CD4-positive, alpha-beta T cell (primary cell): ENCODE measurements around the gene MAST4. TPM values are rescaled to one million over a fixed set of nuclear protein-coding genes. Genes with fewer than 3 reads are reported as not detected.

Experiments
- ATAC-seq: fragments of 200-7000 bp; cut with Tn5 transposase; one replicate; pipeline ENCODE4 v1.10.0; 2022; ENCODE audit warnings: mild to moderate bottlenecking; ENCODE audit not compliant: poor library complexity
- CTCF ChIA-PET: fragments of 350-600 bp; sonication (Branson Sonifier 250); formaldehyde crosslinking; loops from one replicate; lab custom pipeline; 2021; ENCODE audit warnings: antibody characterized with exemption, inconsistent platforms; lab: Charles Lee
- POLR2A ChIA-PET: fragments of 350-600 bp; sonication (Branson Sonifier 250); formaldehyde crosslinking; loops from one replicate; lab custom pipeline; 2021; ENCODE audit warnings: antibody characterized with exemption, inconsistent platforms; lab: Charles Lee
- DNase-seq, 14 experiments: peaks; one replicate each; pipeline ENCODE4 v3.0.0-alpha.2; 2013 to 2020; ENCODE audit warnings: mixed read lengths in 2 of 14
- H3K27ac ChIP-seq, 2 donors: one replicate each; pipeline versions ENCODE4 v1.5.1 to v1.7.0; 2013; ENCODE audit warnings: low read length in 2 of 2, low read depth in 1 of 2, mild to moderate bottlenecking in 1 of 2
- H3K27me3 ChIP-seq, 2 experiments: 1 replicate in 1 of 2; 2 replicates in 1 of 2; pipeline versions ENCODE4 v1.6.1 to v1.7.0; 2013; ENCODE audit warnings: low read length in 2 of 2, control low read depth in 1 of 2, mild to moderate bottlenecking in 1 of 2, moderate library complexity in 1 of 2; ENCODE audit not compliant: insufficient read depth in 2 of 2, control insufficient read depth in 1 of 2
- H3K36me3 ChIP-seq: one replicate; pipeline ENCODE4 v1.6.1; 2013; ENCODE audit warnings: low read length, control low read depth; ENCODE audit not compliant: insufficient read depth
- H3K4me1 ChIP-seq: one replicate; pipeline ENCODE4 v1.6.1; 2013; ENCODE audit warnings: low read length, control low read depth; ENCODE audit not compliant: insufficient read depth
- H3K4me3 ChIP-seq: one replicate; pipeline ENCODE4 v1.5.1; 2013; ENCODE audit warnings: mild to moderate bottlenecking, low read length, moderate library complexity
- H3K9me3 ChIP-seq, 2 experiments: 1 replicate in 1 of 2; 2 replicates in 1 of 2; pipeline versions ENCODE4 v1.6.1 to v1.7.0; 2013; ENCODE audit warnings: low read length in 2 of 2, mild to moderate bottlenecking in 2 of 2, control low read depth in 1 of 2, moderate library complexity in 1 of 2; ENCODE audit not compliant: control insufficient read depth in 1 of 2, insufficient read depth in 1 of 2
- H3K27ac Mint-ChIP-seq: one replicate; pipeline ENCODE4 v1.8.0; 2020; ENCODE audit warnings: mixed read lengths
- H3K27me3 Mint-ChIP-seq: one replicate; pipeline ENCODE4 v1.8.0; 2021; ENCODE audit warnings: mixed read lengths
- H3K36me3 Mint-ChIP-seq: one replicate; pipeline ENCODE4 v1.8.0; 2021; ENCODE audit warnings: low read depth, mixed read lengths
- H3K4me1 Mint-ChIP-seq: one replicate; pipeline ENCODE4 v1.8.0; 2021; ENCODE audit warnings: low read depth, mixed read lengths
- H3K4me3 Mint-ChIP-seq: one replicate; pipeline ENCODE4 v1.8.0; 2020; ENCODE audit warnings: mild to moderate bottlenecking, mixed read lengths
- H3K9me3 Mint-ChIP-seq: one replicate; pipeline ENCODE4 v1.8.0; 2020; ENCODE audit warnings: mixed read lengths
- CTCF ChIP-seq: fragments of 200-600 bp; IDR thresholded peaks from one replicate; pipeline ENCODE4 v1.8.0; 2022; ENCODE audit warnings: antibody characterized with exemption, mild to moderate bottlenecking
- intact Hi-C, 2 experiments: fragments of 100-400 bp; cut with DNase I in 1 of 2; cut with micrococcal nuclease in 1 of 2; formaldehyde crosslinking; loops; one replicate each; pipeline versions ENCODE4 v1.15.1 to v1.9.0; 2023 to 2025; cut with DNase I, micrococcal nuclease
- total RNA-seq, 174 experiments: library from RNA in 2 of 174; stranded (reverse) in 2 of 174; gene quantifications; one replicate each; pipeline ENCODE4 v1.2.3 and lab custom pipeline; 2021 to 2026

MAST4 gene
- total RNA-seq, 2 experiments from 2014 or later, result 21.3 to 21.6 TPM

- no peak overlapping the region for H3K4me3 ChIP-seq
- H3K4me1 ChIP-seq, result no peaks in the 10 kb centered on the region
- Mint-ChIP-seq H3K4me1 (no peaks in the 10 kb centered on the region), H3K36me3 (no peaks in the 10 kb centered on the region), H3K27ac (no peak overlapping the region), H3K4me3 (no peak overlapping the region), H3K9me3 (no peaks in the 10 kb centered on the region), H3K27me3 (peaks cover 17% of the 10 kb centered on the region)
- H3K27me3 ChIP-seq, result peaks cover 0 to 6% of the 10 kb centered on the region in 2 experiments
- TF ChIP-seq CTCF, result no peak
- ChIA-PET CTCF (no interaction called here), POLR2A (no interaction called here)
- no peak for DNase-seq
- no peak for ATAC-seq
- H3K27ac ChIP-seq, result no peak overlapping the region
- intact Hi-C loops, result no loop called here
- H3K36me3 ChIP-seq, result no peaks in the 10 kb centered on the region
- peaks cover 0 to 4% of the 10 kb centered on the region in 2 experiments for H3K9me3 ChIP-seq
Observed at GRCh38 chr5:66660396-66660795, 64.2 kb downstream of the MAST4 start.

- no peak for DNase-seq
- intact Hi-C loops, result no loop called here
- Histone ChIP-seq H3K9me3 (peaks cover 0 to 4% of the 10 kb centered on the region in 2 experiments), H3K27ac (no peak overlapping the region), H3K4me3 (no peak overlapping the region), H3K27me3 (peaks cover 0 to 6% of the 10 kb centered on the region in 2 experiments), H3K4me1 (no peaks in the 10 kb centered on the region), H3K36me3 (no peaks in the 10 kb centered on the region)
- Mint-ChIP-seq H3K27me3 (peaks cover 17% of the 10 kb centered on the region), H3K4me3 (no peak overlapping the region), H3K36me3 (no peaks in the 10 kb centered on the region), H3K9me3 (no peaks in the 10 kb centered on the region), H3K4me1 (no peaks in the 10 kb centered on the region), H3K27ac (no peak overlapping the region)
- CTCF ChIA-PET, result no interaction called here
- POLR2A ChIA-PET, result no interaction called here
- TF ChIP-seq CTCF, result no peak
- no peak for ATAC-seq
Observed at GRCh38 chr5:66661149-66661548, 65.0 kb downstream of the MAST4 start.

- Mint-ChIP-seq H3K36me3 (no peaks in the 10 kb centered on the region), H3K27ac (no peak overlapping the region), H3K9me3 (no peaks in the 10 kb centered on the region), H3K4me3 (no peak overlapping the region), H3K27me3 (peaks cover 12% of the 10 kb centered on the region), H3K4me1 (no peaks in the 10 kb centered on the region)
- no peak for DNase-seq
- CTCF ChIA-PET, result no interaction called here
- Histone ChIP-seq H3K27ac (no peak overlapping the region), H3K36me3 (no peaks in the 10 kb centered on the region), H3K9me3 (peaks cover 0 to 4% of the 10 kb centered on the region in 2 experiments), H3K4me3 (no peak overlapping the region), H3K4me1 (no peaks in the 10 kb centered on the region), H3K27me3 (no peaks in the 10 kb centered on the region)
- ATAC-seq, result no peak
- intact Hi-C loops, result no loop called here
- POLR2A ChIA-PET, result no interaction called here
- TF ChIP-seq CTCF, result no peak
Observed at GRCh38 chr5:66666778-66667177, 70.6 kb downstream of the MAST4 start.
